GM12874 (cell line): ENCODE results near the gene GRAP2.

Experiments
- TF ChIP-seq, protein P1 (sequence below): IDR thresholded peaks from 2 replicates; pipeline ENCODE4 v1.5.1; 2011; ENCODE audit warnings: low read depth, mild to moderate bottlenecking, control low read depth, low read length, moderate library complexity; ENCODE audit not compliant: insufficient read depth

Gene GRAP2

DNA sequence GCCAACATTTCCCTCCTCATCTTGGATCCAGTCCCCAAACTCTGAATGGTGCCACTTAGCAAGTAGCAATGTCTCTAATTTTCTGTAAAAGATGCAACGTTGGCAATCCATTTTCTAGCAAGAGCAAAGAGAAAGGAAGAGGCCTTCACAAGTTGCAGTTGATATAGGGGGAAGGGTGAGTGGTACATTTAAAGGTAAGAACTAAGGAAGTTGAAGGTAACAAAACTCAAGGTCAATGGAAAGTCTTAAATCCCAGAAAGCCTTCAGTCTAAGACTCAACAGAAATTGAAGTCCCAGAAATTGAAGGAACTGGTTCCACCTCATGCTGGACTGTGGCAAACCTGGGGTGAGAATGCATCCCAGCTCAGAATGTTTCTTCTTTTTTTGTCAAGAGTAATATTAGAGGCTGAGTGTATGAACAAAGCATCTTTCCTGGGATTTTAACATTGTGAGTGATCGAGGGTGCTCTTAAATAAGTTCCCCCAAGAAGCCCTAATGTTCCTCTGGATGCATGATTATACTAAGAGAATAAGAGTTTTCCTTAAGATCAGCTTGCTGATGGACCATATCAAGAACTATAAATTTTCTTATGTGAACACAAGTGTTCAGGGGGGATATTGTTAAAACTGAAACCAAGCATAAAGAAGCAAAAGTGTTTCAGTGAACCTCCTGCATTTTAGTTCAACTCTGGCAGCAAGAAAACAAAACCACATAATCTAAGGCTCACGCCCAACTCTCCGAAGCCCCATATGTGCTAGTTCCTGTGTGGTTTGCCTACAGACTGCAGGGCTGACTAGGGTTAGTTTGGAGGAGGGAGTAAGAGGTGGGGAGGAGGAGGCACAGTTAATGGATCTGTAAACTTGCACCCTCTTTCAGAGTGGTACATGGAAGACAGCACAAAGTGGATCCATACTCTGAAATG, at the start of gene GRAP2:
Gene GRAP2, plus strand, starts transcription at position 779 of the 922 bp plus-strand sequence. CDS start 46,023 bp downstream, outside the sequence.
- TF ChIP-seq, protein P1, sequence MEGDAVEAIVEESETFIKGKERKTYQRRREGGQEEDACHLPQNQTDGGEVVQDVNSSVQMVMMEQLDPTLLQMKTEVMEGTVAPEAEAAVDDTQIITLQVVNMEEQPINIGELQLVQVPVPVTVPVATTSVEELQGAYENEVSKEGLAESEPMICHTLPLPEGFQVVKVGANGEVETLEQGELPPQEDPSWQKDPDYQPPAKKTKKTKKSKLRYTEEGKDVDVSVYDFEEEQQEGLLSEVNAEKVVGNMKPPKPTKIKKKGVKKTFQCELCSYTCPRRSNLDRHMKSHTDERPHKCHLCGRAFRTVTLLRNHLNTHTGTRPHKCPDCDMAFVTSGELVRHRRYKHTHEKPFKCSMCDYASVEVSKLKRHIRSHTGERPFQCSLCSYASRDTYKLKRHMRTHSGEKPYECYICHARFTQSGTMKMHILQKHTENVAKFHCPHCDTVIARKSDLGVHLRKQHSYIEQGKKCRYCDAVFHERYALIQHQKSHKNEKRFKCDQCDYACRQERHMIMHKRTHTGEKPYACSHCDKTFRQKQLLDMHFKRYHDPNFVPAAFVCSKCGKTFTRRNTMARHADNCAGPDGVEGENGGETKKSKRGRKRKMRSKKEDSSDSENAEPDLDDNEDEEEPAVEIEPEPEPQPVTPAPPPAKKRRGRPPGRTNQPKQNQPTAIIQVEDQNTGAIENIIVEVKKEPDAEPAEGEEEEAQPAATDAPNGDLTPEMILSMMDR: no peak

DNA sequence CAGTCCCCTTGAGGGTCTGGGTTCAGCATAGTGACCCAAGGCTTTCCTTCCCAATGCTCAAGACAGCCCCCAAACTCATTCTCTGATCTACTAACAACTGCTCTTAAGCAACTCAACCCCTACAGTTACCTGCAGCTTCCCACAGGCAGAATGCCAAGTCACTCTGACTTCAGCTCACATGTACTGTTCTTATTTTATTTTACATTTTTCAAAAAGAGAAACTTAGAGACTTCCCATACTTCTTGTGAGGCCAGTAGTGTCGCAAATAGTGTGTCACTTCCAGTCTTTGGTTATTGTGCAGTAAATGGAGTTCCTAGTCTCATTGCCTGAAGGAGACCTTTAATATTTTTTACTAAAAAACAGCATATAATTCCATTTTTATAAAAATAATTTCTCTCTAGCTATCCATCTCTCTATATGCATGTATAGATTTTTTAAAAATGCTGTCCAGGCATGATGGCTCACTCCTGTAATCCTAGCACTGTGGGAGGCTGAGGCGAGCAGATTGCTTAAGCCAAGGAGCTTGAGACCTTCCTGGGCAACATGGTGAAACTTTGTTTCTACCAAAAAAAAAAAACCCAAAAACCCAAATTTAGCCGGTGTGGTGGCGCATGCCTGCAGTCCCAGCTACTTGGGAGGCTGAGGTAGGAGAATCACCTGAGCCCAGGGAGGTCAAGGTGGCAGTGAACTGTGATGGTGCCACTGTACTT, 49.1 kb upstream of the GRAP2 start:
- TF ChIP-seq, protein P1: no peak

DNA sequence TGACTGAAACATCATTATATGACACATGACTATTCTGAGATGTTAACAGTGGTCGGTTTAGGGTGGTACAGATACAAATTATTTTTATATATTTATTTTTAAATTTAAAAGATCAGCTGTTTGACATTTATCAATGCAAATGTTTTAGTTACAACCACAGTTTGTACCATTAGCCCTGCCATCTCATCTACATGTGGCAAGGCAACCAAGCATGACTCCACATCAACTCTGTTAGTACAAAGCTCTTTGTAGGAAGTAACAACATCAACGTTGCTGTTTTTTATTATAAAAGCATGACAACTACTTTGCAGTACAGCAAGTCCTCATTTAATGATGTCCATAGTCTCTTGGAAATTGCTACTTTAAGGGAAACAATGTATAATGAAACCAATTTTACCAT, 48.1 kb upstream of the GRAP2 start:
- TF ChIP-seq, protein P1: no peak

DNA sequence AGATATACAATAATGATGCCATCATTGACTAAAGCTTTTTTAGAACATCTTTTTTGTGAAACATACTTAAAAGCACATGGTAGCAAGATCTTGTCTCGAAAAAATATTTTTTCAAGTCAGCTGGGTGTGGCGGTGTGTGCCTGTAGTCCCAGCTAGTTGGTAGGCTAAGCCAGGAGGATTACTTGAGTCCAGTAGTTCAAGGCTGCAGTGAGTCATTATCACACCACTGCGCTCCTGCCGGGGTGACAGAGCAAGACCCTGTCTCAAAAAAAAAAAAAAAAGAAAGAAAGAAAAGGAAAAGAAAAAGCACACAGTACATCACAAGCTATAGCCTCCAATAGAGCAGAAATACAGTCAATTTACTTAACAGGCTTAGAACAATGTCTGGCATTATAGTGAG, 44.3 kb upstream of the GRAP2 start:
- TF ChIP-seq, protein P1: no peak

DNA sequence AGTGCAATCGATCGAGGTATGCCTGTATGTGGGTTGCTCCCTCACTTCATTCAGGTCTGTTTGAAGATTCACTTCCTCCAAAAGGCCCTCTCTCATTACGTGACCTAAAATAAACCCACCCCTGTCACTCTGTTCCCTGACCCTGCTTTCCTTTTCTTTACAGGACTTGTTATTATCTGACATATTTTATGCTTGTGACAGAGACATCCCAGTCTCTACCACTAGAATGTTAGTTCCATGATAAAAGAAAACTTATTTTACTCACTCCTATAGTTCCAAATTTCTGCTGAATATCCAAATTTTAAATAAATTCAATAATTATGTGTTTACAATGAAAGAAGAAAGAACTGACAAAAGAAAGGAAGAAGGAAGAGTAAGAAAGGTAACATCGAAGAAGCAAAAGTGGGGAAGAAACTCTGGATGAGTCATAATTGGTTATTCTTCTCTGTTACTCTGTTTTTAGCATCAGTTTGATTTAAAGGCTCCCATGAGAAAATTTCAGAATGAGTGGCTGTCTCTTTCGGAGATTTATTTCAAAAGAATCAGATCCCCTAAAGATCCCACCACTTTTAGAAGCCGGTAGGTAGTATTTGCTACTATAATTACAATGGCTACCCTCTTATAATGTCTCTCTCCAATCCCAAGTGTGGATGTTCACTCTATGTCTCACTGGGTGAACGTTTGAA, 40.8 kb upstream of the GRAP2 start:
- TF ChIP-seq, protein P1: no peak

DNA sequence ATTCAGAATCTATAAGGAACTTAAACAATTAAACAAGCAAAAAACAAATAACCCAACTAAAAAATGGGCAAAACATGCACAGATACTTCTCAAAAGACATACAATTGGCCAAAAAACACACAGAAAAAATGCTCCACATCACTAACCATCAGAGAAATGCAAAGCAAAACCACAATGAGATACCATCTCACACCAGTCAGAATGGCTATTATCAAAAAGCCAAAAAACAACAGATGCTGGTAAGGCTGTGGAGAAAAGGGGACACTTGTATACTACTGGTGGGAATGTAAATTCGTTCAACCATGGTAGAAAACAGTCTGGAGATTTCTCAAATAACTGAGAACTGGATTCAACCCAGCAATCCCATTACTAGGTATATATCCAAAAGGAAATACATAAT, 32.1 kb upstream of the GRAP2 start:
- TF ChIP-seq, protein P1: no peak
